NCI-H524 treated with DMSO at 0.1 percent for 48 hours (cell line): Measurements from ENCODE around the gene ROR2.
A peak's percentile ranks its signal among the peaks of the same experiment; 100 is the strongest.

ENCODE experiments used
- DNase-seq: peaks from one replicate; lab custom pipeline; 2025; lab: John Stamatoyannopoulos, UW

Gene ROR2

GRCh38 chr9:91879231-91879630, 70.8 kb downstream of the ROR2 start:
- no peak for DNase-seq

GRCh38 chr9:91873637-91874051, 76.4 kb downstream of the ROR2 start:
- no peak for DNase-seq

GRCh38 chr9:91868732-91869391, 81.2 kb downstream of the ROR2 start:
- DNase-seq: no peak

GRCh38 chr9:91867740-91868139, 82.3 kb downstream of the ROR2 start:
- DNase-seq: no peak

- DNase-seq: no peak
These were observed 85.0 kb downstream of the ROR2 start for GRCh38 chr9:91865041-91865440.

GRCh38 chr9:91864380-91864779, 85.6 kb downstream of the ROR2 start:
- no peak for DNase-seq

GRCh38 chr9:91863469-91863868, 86.6 kb downstream of the ROR2 start:
- DNase-seq: no peak

GRCh38 chr9:91858213-91859030, 91.6 kb downstream of the ROR2 start:
- no peak for DNase-seq

- no peak for DNase-seq
These were observed 92.5 kb downstream of the ROR2 start for GRCh38 chr9:91857291-91858212.

- DNase-seq: peak; percentile 16
These were observed 93.6 kb downstream of the ROR2 start for GRCh38 chr9:91856419-91856818.

- DNase-seq: no peak
These were observed 94.8 kb downstream of the ROR2 start for GRCh38 chr9:91855196-91855595.

- DNase-seq: no peak
These were observed 97.2 kb downstream of the ROR2 start for GRCh38 chr9:91852801-91853347.

- no peak for DNase-seq
These were observed 100.3 kb downstream of the ROR2 start for GRCh38 chr9:91849694-91850093.

- DNase-seq: no peak
These were observed 101.9 kb downstream of the ROR2 start for GRCh38 chr9:91848146-91848545.

GRCh38 chr9:91847581-91848091, 102.4 kb downstream of the ROR2 start:
- no peak for DNase-seq

- no peak for DNase-seq
These were observed 104.1 kb downstream of the ROR2 start for GRCh38 chr9:91845879-91846278.

GRCh38 chr9:91844701-91845291, 105.2 kb downstream of the ROR2 start:
- DNase-seq: no peak

- DNase-seq: no peak
These were observed 105.8 kb downstream of the ROR2 start for GRCh38 chr9:91844190-91844589.

GRCh38 chr9:91843623-91844148, 106.3 kb downstream of the ROR2 start:
- no peak for DNase-seq

- DNase-seq: no peak
These were observed 106.9 kb downstream of the ROR2 start for GRCh38 chr9:91843093-91843492.

- peak; percentile 52 for DNase-seq
These were observed 107.5 kb downstream of the ROR2 start for GRCh38 chr9:91842358-91843049.
